ENCODE measurements around the gene ZC3H11A. TPM values are rescaled to one million over a fixed set of nuclear protein-coding genes. Genes with fewer than 3 reads are reported as not detected.

ZC3H11A gene
- polyA plus RNA-seq, 1 of the 3 experiments (the other 2 are of a cell fraction), result 38.0 TPM

DNA sequence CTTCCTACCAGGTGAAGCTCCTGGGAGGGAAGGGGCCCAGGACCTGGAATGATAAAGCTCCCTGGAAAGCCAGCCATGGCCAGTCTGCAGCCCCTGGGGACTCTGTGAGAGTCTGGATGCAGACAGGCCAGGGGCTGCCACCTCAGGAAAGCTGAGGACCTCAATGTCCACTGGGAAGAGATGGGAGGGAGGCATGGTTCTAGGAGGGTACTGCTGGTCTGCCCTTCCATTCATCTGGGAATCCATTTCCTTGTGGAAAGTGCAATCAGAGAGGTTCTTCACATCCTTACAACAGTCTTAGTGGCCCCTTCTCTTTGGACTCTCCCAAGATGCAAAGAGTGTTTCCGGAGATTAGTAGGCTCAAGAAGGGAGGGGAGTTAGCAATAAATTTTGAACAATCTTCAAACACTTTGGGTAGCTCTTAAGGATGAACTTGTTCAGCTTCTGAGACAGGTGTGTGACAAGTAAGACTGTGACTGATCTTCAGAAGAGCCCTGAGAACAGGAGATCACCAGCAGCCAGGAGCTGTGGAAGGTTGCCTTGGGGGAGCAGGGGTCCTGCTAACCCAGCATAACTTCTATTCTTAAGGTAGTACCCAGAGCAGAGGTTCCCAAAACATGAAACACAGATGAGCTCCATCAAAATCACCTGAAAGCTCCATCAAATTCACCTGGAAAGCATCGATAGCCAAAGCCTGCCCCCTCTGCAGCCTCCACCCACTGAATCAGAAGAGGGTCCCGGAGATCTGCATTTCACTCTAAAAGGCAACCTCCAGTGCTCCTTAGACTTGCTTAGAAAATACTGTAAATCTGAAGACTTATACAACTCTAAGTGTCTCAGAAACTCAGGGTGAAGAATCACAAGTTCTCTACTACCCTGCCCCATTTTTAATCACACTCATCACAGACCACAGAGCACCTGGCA is 31.1 kb upstream of the ZC3H11A start:
- 56% methylated on average over 3 of the region's 3 CpGs for WGBS (ENCODE audit: low lambda C conversion rate)
- H3K9ac ChIP-seq, result no peak overlapping the region
- H3K36me3 ChIP-seq (replicated peaks in 1 of 2; ENCODE audit: control insufficient read depth in 1 of 2, insufficient read depth in 2 of 2, low read length in 1 of 2), result no peaks in the 10 kb centered on the region
- no peak overlapping the region for H3K4me3 ChIP-seq (ENCODE audit: low read depth in 2 of 2, low read length in 1 of 2)
- CTCF ChIA-PET, result interaction anchor here (1.0 to 1.8 kb wide), 4 partner anchors 11 to 139 kb away, joined by 3 to 4 read pairs (median 3); no protein-coding TSS in a partner anchor
- H3K79me2 ChIP-seq (ENCODE audit: insufficient read depth), result no peaks in the 10 kb centered on the region
- no peak overlapping the region for H3K27ac ChIP-seq (ENCODE audit: low read depth in 2 of 2, low read length in 1 of 2)
- no peaks in the 10 kb centered on the region for H3F3A ChIP-seq (replicated peaks; ENCODE audit: insufficient read depth)
- TF ChIP-seq RCOR1 (IDR thresholded peaks at IDR 0.05; ENCODE audit: low read length) (no peak), YY1 (IDR thresholded peaks at IDR 0.05; ENCODE audit: low read depth) (no peak), TCF12 (IDR thresholded peaks at IDR 0.05) (no peak), JUND (IDR thresholded peaks at IDR 0.05) (no peak), RFX5 (IDR thresholded peaks at IDR 0.05; ENCODE audit: low read length) (no peak), MEF2A (IDR thresholded peaks at IDR 0.05; ENCODE audit: borderline replicate concordance, low read depth) (no peak), MXI1 (IDR thresholded peaks at IDR 0.05; ENCODE audit: low read depth, low read length) (no peak), REST (IDR thresholded peaks at IDR 0.05; ENCODE audit: low read depth, low read length) (no peak), ZBTB33 (IDR thresholded peaks at IDR 0.05; ENCODE audit: borderline replicate concordance, low read depth) (no peak), FOXJ3 (CRISPR knock-in tag; IDR thresholded peaks at IDR 0.05) (no peak), EP300 (IDR thresholded peaks at IDR 0.05; ENCODE audit: borderline replicate concordance in 1 of 2, low read depth in 1 of 2, low read length in 1 of 2) (no peak), USF1 (IDR thresholded peaks at IDR 0.05; ENCODE audit: borderline replicate concordance, low read depth) (no peak), NFIC (IDR thresholded peaks at IDR 0.05; ENCODE audit: borderline replicate concordance) (no peak), EZH2phosphoT487 (IDR thresholded peaks at IDR 0.05; ENCODE audit: borderline replicate concordance, low read depth) (no peak), IRF3 (IDR thresholded peaks at IDR 0.05; ENCODE audit: low read depth, low read length) (no peak), ELF1 (IDR thresholded peaks at IDR 0.05) (no peak), PBX3 (IDR thresholded peaks at IDR 0.05) (no peak), NRF1 (IDR thresholded peaks at IDR 0.05; ENCODE audit: low read depth, low read length) (no peak)
- TF ChIP-seq, protein P1, sequence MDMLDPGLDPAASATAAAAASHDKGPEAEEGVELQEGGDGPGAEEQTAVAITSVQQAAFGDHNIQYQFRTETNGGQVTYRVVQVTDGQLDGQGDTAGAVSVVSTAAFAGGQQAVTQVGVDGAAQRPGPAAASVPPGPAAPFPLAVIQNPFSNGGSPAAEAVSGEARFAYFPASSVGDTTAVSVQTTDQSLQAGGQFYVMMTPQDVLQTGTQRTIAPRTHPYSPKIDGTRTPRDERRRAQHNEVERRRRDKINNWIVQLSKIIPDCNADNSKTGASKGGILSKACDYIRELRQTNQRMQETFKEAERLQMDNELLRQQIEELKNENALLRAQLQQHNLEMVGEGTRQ (IDR thresholded peaks at IDR 0.05; ENCODE audit: borderline replicate concordance, low read depth, low read length), result no peak
- TF ChIP-seq, protein P2, sequence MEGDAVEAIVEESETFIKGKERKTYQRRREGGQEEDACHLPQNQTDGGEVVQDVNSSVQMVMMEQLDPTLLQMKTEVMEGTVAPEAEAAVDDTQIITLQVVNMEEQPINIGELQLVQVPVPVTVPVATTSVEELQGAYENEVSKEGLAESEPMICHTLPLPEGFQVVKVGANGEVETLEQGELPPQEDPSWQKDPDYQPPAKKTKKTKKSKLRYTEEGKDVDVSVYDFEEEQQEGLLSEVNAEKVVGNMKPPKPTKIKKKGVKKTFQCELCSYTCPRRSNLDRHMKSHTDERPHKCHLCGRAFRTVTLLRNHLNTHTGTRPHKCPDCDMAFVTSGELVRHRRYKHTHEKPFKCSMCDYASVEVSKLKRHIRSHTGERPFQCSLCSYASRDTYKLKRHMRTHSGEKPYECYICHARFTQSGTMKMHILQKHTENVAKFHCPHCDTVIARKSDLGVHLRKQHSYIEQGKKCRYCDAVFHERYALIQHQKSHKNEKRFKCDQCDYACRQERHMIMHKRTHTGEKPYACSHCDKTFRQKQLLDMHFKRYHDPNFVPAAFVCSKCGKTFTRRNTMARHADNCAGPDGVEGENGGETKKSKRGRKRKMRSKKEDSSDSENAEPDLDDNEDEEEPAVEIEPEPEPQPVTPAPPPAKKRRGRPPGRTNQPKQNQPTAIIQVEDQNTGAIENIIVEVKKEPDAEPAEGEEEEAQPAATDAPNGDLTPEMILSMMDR (IDR thresholded peaks at IDR 0.05), result no peak
- POLR2A ChIA-PET, result no interaction called here
- H3K4me1 ChIP-seq (ENCODE audit: control insufficient read depth in 1 of 2, insufficient read depth in 2 of 2, low read depth in 1 of 2, low read length in 1 of 2), result peaks cover under 1 to 7% of the 10 kb centered on the region in 2 experiments; a peak in 2 of 4 replicates
- no peaks in the 10 kb centered on the region for H3K9me3 ChIP-seq
- no peaks in the 10 kb centered on the region for H3K9me2 ChIP-seq
- H4K20me1 ChIP-seq (ENCODE audit: insufficient read depth), result no peaks in the 10 kb centered on the region
- H2AFZ ChIP-seq (ENCODE audit: low read depth), result no peak overlapping the region
- DNase-seq, result no peak
- H3K27me3 ChIP-seq (ENCODE audit: insufficient read depth), result no peaks in the 10 kb centered on the region
- no peak overlapping the region for H3K4me2 ChIP-seq

Data from SK-N-SH (cell line).